DMS153 treated with DMSO at 0.1 percent for 48 hours (cell line): Measurements from ENCODE around the gene MAP7D2.
"Not testable (repeated sequence)": the region's sequence is repeated elsewhere in the genome, so short reads cannot be mapped to it uniquely, and the experiment has no call there.

ENCODE experiments used
- DNase-seq: peaks from one replicate; lab custom pipeline; 2025; ENCODE audit not compliant: unreplicated experiment; lab: John Stamatoyannopoulos, UW

MAP7D2 gene

GRCh38 chrX:20116577-20117240, at the start of gene MAP7D2:
MAP7D2 (minus strand) TSS chrX:20116907; CDS start chrX:20116879, 28 bp downstream.
- no peak for DNase-seq

- DNase-seq = not testable (repeated sequence)
These were observed 45.8 kb upstream of the MAP7D2 start for GRCh38 chrX:20162516-20162915.

- no peak for DNase-seq
These were observed 43.2 kb upstream of the MAP7D2 start for GRCh38 chrX:20159797-20160385.

- DNase-seq = no peak
These were observed 35.0 kb upstream of the MAP7D2 start for GRCh38 chrX:20151689-20152088.

GRCh38 chrX:20149326-20149725, 32.6 kb upstream of the MAP7D2 start:
- DNase-seq = no peak

GRCh38 chrX:20147561-20147960, 30.9 kb upstream of the MAP7D2 start:
- DNase-seq = no peak

- DNase-seq = no peak
These were observed 27.8 kb upstream of the MAP7D2 start for GRCh38 chrX:20144491-20144890.

- no peak for DNase-seq
These were observed 26.9 kb upstream of the MAP7D2 start for GRCh38 chrX:20143561-20143960.

GRCh38 chrX:20143111-20143510, 26.4 kb upstream of the MAP7D2 start:
- DNase-seq = no peak

- peak; percentile 68 for DNase-seq
These were observed 24.8 kb upstream of the MAP7D2 start, which contains the start of gene EIF1AX for GRCh38 chrX:20141281-20142220. EIF1AX (minus strand) TSS chrX:20141838; CDS start chrX:20141640, 198 bp downstream.

GRCh38 chrX:20140420-20140819, 23.7 kb upstream of the MAP7D2 start:
- no peak for DNase-seq

GRCh38 chrX:20139966-20140365, 23.3 kb upstream of the MAP7D2 start:
- DNase-seq = no peak

- DNase-seq = no peak
These were observed 19.2 kb upstream of the MAP7D2 start for GRCh38 chrX:20135944-20136343.

- DNase-seq = no peak
These were observed 16.0 kb upstream of the MAP7D2 start for GRCh38 chrX:20132666-20133065.

- DNase-seq = no peak
These were observed 13.7 kb upstream of the MAP7D2 start for GRCh38 chrX:20130357-20130756.

- DNase-seq = no peak
These were observed 12.8 kb upstream of the MAP7D2 start for GRCh38 chrX:20129547-20129946.

GRCh38 chrX:20128670-20129069, 12.0 kb upstream of the MAP7D2 start:
- no peak for DNase-seq

GRCh38 chrX:20127440-20127839, 10.7 kb upstream of the MAP7D2 start:
- not testable (repeated sequence) for DNase-seq

- not testable (repeated sequence) for DNase-seq
These were observed 10.1 kb upstream of the MAP7D2 start for GRCh38 chrX:20126833-20127232.

- no peak for DNase-seq
These were observed 8.3 kb upstream of the MAP7D2 start for GRCh38 chrX:20124964-20125363.

GRCh38 chrX:20118065-20118824, 1.5 kb upstream of the MAP7D2 start:
- DNase-seq = no peak
